Trophoblast cell (in vitro differentiated cells and primary cell): Measurements from ENCODE around the gene PDZD4.

Source experiments
- DNase-seq, 2 donors: peaks; one replicate each; pipeline ENCODE4 v3.0.0-alpha.2; 2016
- H2AFZ ChIP-seq: 2 replicates; pipeline ENCODE4 v1.6.1; 2013; ENCODE audit warnings: low read length, moderate library complexity, mild to moderate bottlenecking; ENCODE audit not compliant: insufficient read depth, poor library complexity
- H2AK5ac ChIP-seq: 2 replicates; pipeline ENCODE4 v1.6.1; 2013; ENCODE audit warnings: mild to moderate bottlenecking, low read length
- H2BK120ac ChIP-seq: 2 replicates; pipeline ENCODE4 v1.6.1; 2013; ENCODE audit warnings: low read length, mild to moderate bottlenecking, moderate library complexity; ENCODE audit not compliant: insufficient read depth, poor library complexity
- H2BK12ac ChIP-seq: 2 replicates; pipeline ENCODE4 v1.6.1; 2013; ENCODE audit warnings: mild to moderate bottlenecking, low read length, moderate library complexity
- H2BK5ac ChIP-seq: 2 replicates; pipeline ENCODE4 v1.6.1; 2013; ENCODE audit warnings: low read length, low read depth, moderate library complexity, mild to moderate bottlenecking; ENCODE audit not compliant: poor library complexity
- H3K14ac ChIP-seq: 2 replicates; pipeline ENCODE4 v1.6.1; 2013; ENCODE audit warnings: mild to moderate bottlenecking, low read length
- H3K18ac ChIP-seq: 2 replicates; pipeline ENCODE4 v1.6.1; 2013; ENCODE audit warnings: mild to moderate bottlenecking, low read length
- H3K23ac ChIP-seq: 2 replicates; pipeline ENCODE4 v1.6.1; 2013; ENCODE audit warnings: low read length
- H3K27ac ChIP-seq: 2 replicates; pipeline ENCODE4 v1.5.1; 2013; ENCODE audit warnings: low read depth, mild to moderate bottlenecking, inconsistent platforms, low read length, moderate library complexity
- H3K27me3 ChIP-seq: 2 replicates; pipeline ENCODE4 v1.6.1; 2013; ENCODE audit warnings: inconsistent platforms, mild to moderate bottlenecking, low read length, moderate library complexity; ENCODE audit not compliant: insufficient read depth
- H3K36me3 ChIP-seq, 2 experiments: 1 replicate in 1 of 2; 2 replicates in 1 of 2; pipeline ENCODE4 v1.6.1; 2013; ENCODE audit warnings: low read length in 2 of 2, mild to moderate bottlenecking in 2 of 2, moderate library complexity in 1 of 2; ENCODE audit not compliant: insufficient read depth in 2 of 2, control insufficient read depth in 1 of 2
- H3K4ac ChIP-seq: 2 replicates; pipeline ENCODE4 v1.6.1; 2013; ENCODE audit warnings: low read depth, mild to moderate bottlenecking, low read length, moderate library complexity
- H3K4me1 ChIP-seq, 2 experiments: 1 replicate in 1 of 2; 2 replicates in 1 of 2; pipeline ENCODE4 v1.6.1; 2013; ENCODE audit warnings: low read length in 2 of 2, mild to moderate bottlenecking in 2 of 2, moderate library complexity in 1 of 2; ENCODE audit not compliant: insufficient read depth in 2 of 2, control insufficient read depth in 1 of 2
- H3K4me2 ChIP-seq: 2 replicates; pipeline ENCODE4 v1.6.1; 2013; ENCODE audit warnings: inconsistent platforms, mild to moderate bottlenecking, low read length, moderate library complexity
- H3K4me3 ChIP-seq: 2 replicates; pipeline ENCODE4 v1.5.1; 2013; ENCODE audit warnings: mild to moderate bottlenecking, low read depth, low read length, inconsistent platforms
- H3K79me1 ChIP-seq: one replicate; pipeline ENCODE4 v1.6.1; 2013; ENCODE audit warnings: low read length
- H3K79me2 ChIP-seq: 2 replicates; pipeline ENCODE4 v1.6.1; 2013; ENCODE audit warnings: low read length, mild to moderate bottlenecking; ENCODE audit not compliant: control insufficient read depth, insufficient read depth, poor library complexity
- H3K9ac ChIP-seq: 2 replicates; pipeline ENCODE4 v1.6.1; 2013; ENCODE audit warnings: mild to moderate bottlenecking, low read length
- H3K9me3 ChIP-seq: 2 replicates; pipeline ENCODE4 v1.6.1; 2013; ENCODE audit warnings: low read depth, mild to moderate bottlenecking, control low read depth, inconsistent platforms, low read length; ENCODE audit not compliant: insufficient read depth
- H4K12ac ChIP-seq: 2 replicates; pipeline ENCODE4 v1.6.1; 2013; ENCODE audit warnings: low read depth, mild to moderate bottlenecking, low read length, moderate library complexity
- H4K8ac ChIP-seq: 2 replicates; pipeline ENCODE4 v1.6.1; 2013; ENCODE audit warnings: low read depth, mild to moderate bottlenecking, low read length, moderate library complexity
- H4K91ac ChIP-seq: one replicate; pipeline ENCODE4 v1.6.1; 2013; ENCODE audit warnings: low read depth, mild to moderate bottlenecking, low read length, moderate library complexity
- WGBS: extraction: QIAGEN DNeasy Blood & Tissue Kit; methylation state at CpG from one replicate; pipeline ENCODE4 v1.1.7; 2013; ENCODE audit warnings: missing lambda C conversion rate; ENCODE audit not compliant: insufficient read length, insufficient coverage; ENCODE audit errors: extremely low coverage; 5-methylcytosine and 5-hydroxymethylcytosine counted together

PDZD4 gene

DNA sequence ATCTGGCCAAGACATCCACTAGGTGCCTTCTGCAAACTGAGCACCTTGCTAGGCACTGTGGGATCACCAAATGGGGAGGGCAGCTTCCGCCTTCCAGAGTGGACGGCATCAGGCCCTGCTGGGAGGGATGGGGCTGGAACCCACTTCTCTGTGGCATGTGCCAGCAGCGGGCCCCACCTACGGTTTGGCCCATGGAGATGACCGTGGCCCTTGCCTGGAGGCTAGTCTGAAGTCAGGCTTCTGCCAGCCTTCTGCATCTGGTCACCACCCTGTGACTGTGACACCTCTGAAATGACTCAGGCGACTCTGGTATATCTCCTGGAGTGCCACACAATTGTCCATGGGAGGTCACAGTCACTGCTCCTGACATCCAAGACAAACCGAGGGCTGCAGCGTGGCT lies 28.7 kb downstream of the PDZD4 start:
- Histone ChIP-seq H3K4ac (no peak overlapping the region), H3K79me2 (no peaks in the 10 kb centered on the region), H3K14ac (no peak overlapping the region), H3K23ac (no peak overlapping the region), H3K9ac (no peak overlapping the region), H3K36me3 (peaks cover 26 to 27% of the 10 kb centered on the region in 2 experiments), H3K4me1 (no peaks in the 10 kb centered on the region), H3K27ac (no peak overlapping the region), H2AK5ac (no peak overlapping the region), H3K79me1 (no peaks in the 10 kb centered on the region), H3K4me3 (no peak overlapping the region), H4K91ac (no peak overlapping the region), H2BK12ac (no peak overlapping the region), H3K9me3 (no peaks in the 10 kb centered on the region), H3K27me3 (no peaks in the 10 kb centered on the region), H2BK5ac (no peak overlapping the region), H4K12ac (no peak overlapping the region), H2BK120ac (no peak overlapping the region), H3K18ac (no peak overlapping the region), H4K8ac (no peak overlapping the region), H2AFZ (no peak overlapping the region), H3K4me2 (no peak overlapping the region)
- no peak for DNase-seq
- no CpG with 5 or more reads among the region's 8 CpGs for WGBS

- no peak overlapping the region for H4K12ac ChIP-seq
- no peak overlapping the region for H2BK120ac ChIP-seq
- no peak overlapping the region for H3K14ac ChIP-seq
- no peak overlapping the region for H3K9ac ChIP-seq
- H3K23ac ChIP-seq: no peak overlapping the region
- H3K27ac ChIP-seq: no peak overlapping the region
- no peak overlapping the region for H2AFZ ChIP-seq
- no CpG with 5 or more reads among the region's 7 CpGs for WGBS
- peaks cover 0 to 2% of the 10 kb centered on the region in 2 experiments for H3K4me1 ChIP-seq
- no peaks in the 10 kb centered on the region for H3K27me3 ChIP-seq
- peaks cover 31 to 34% of the 10 kb centered on the region in 2 experiments for H3K36me3 ChIP-seq
- no peak overlapping the region for H3K4me3 ChIP-seq
- no peaks in the 10 kb centered on the region for H3K79me1 ChIP-seq
- H2BK5ac ChIP-seq: no peak overlapping the region
- H3K79me2 ChIP-seq: no peaks in the 10 kb centered on the region
- no peak for DNase-seq
- no peak overlapping the region for H2AK5ac ChIP-seq
- no peak overlapping the region for H3K4ac ChIP-seq
- H3K9me3 ChIP-seq: no peaks in the 10 kb centered on the region
- no peak overlapping the region for H3K4me2 ChIP-seq
- no peak overlapping the region for H4K91ac ChIP-seq
- H3K18ac ChIP-seq: no peak overlapping the region
- no peak overlapping the region for H4K8ac ChIP-seq
- H2BK12ac ChIP-seq: no peak overlapping the region
Measured at GRCh38 chrX:153800746-153801145, 29.6 kb downstream of the PDZD4 start.

DNA sequence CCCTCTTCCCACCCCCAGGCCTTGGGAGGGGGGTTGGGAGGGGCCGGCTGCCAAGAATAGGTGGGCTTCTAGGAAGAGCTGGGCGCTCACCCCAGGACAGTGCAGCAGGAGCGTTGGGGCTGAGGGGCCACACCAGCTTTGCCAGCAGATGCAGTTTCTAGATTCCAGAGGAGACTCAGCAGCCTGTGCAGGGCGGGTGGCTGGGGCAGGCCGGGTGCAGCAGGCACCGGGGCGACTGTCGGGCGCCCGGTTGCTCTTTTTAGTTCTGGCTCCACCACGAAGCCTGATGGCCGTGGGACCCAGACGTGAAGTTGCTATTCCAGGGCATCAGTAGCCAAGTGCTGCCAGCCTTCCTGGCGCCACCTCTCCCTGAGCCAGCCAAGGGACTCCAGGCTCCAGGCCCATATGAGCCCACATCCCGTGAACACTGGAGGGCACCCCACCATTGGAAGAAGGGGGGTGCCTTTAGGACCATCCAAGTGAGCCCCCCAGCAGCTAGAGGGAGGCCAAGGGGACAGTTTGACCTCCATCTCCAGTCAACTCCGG lies 30.1 kb downstream of the PDZD4 start:
- Histone ChIP-seq H3K4ac (no peak overlapping the region), H3K27ac (no peak overlapping the region), H4K91ac (no peak overlapping the region), H3K9me3 (no peaks in the 10 kb centered on the region), H3K14ac (no peak overlapping the region), H4K8ac (no peak overlapping the region), H2BK12ac (no peak overlapping the region), H3K4me1 (peaks cover 0 to 2% of the 10 kb centered on the region in 2 experiments), H3K18ac (no peak overlapping the region), H3K27me3 (no peaks in the 10 kb centered on the region), H3K4me3 (no peak overlapping the region), H3K9ac (no peak overlapping the region), H4K12ac (no peak overlapping the region), H3K79me2 (no peaks in the 10 kb centered on the region), H3K4me2 (no peak overlapping the region), H2AFZ (no peak overlapping the region), H2AK5ac (no peak overlapping the region), H3K36me3 (peaks cover 31 to 34% of the 10 kb centered on the region in 2 experiments), H3K23ac (no peak overlapping the region), H2BK120ac (no peak overlapping the region), H3K79me1 (no peaks in the 10 kb centered on the region), H2BK5ac (no peak overlapping the region)
- WGBS: no CpG with 5 or more reads among the region's 16 CpGs
- no peak for DNase-seq

- Histone ChIP-seq H3K36me3 (peaks cover 31 to 34% of the 10 kb centered on the region in 2 experiments), H2AK5ac (no peak overlapping the region), H4K12ac (no peak overlapping the region), H3K9me3 (no peaks in the 10 kb centered on the region), H3K23ac (no peak overlapping the region), H3K4me1 (peaks cover 0 to 2% of the 10 kb centered on the region in 2 experiments), H2AFZ (no peak overlapping the region), H3K79me2 (peaks cover 7% of the 10 kb centered on the region), H4K91ac (no peak overlapping the region), H2BK120ac (no peak overlapping the region), H3K14ac (no peak overlapping the region), H3K4ac (no peak overlapping the region), H3K4me2 (no peak overlapping the region), H3K27ac (no peak overlapping the region), H3K79me1 (peaks cover 5% of the 10 kb centered on the region), H3K27me3 (no peaks in the 10 kb centered on the region), H2BK5ac (no peak overlapping the region), H4K8ac (no peak overlapping the region), H2BK12ac (no peak overlapping the region), H3K9ac (no peak overlapping the region), H3K4me3 (no peak overlapping the region), H3K18ac (no peak overlapping the region)
- WGBS: no CpG with 5 or more reads among the region's 5 CpGs
- no peak for DNase-seq
Measured at GRCh38 chrX:153799326-153799725, 31.0 kb downstream of the PDZD4 start.
